GM23338 (cell line): ENCODE measurements around the gene EXD3. TPM values are rescaled to one million over a fixed set of nuclear protein-coding genes. Genes with fewer than 3 reads are reported as not detected.
A peak's percentile ranks its signal among the peaks of the same experiment; 100 is the strongest.

ENCODE experiments used
- ATAC-seq: fragments of 200-7000 bp; cut with Tn5 transposase; 3 replicates; pipeline ENCODE4 v1.9.1; 2020
- DNase-seq: peaks from one replicate; pipeline ENCODE4 v3.0.0-alpha.2; 2015; ENCODE audit warnings: low spot score
- H2AFZ ChIP-seq: fragments of 200-600 bp; sonication (generic); 2 replicates; pipeline ENCODE4 v1.8.0; 2016; ENCODE audit warnings: antibody characterized with exemption, mild to moderate bottlenecking, moderate library complexity
- H3F3A ChIP-seq: fragments of 200-600 bp; sonication (generic); replicated peaks from 2 replicates; pipeline ENCODE4 v1.8.0; 2017; ENCODE audit warnings: antibody characterized with exemption, mixed run types, low read depth
- H3K27ac ChIP-seq: fragments of 200-600 bp; sonication (generic); 2 replicates; pipeline ENCODE4 v1.6.1; 2016; ENCODE audit warnings: low read depth
- H3K27me3 ChIP-seq: fragments of 200-600 bp; sonication (generic); 2 replicates; pipeline ENCODE4 v1.8.0; 2016; ENCODE audit warnings: mild to moderate bottlenecking, mixed run types, moderate library complexity; ENCODE audit not compliant: insufficient read depth
- H3K36me3 ChIP-seq: fragments of 200-600 bp; sonication (generic); 2 replicates; pipeline ENCODE4 v1.8.0; 2016; ENCODE audit warnings: mild to moderate bottlenecking; ENCODE audit not compliant: insufficient read depth
- H3K4me1 ChIP-seq: fragments of 200-600 bp; sonication (generic); 2 replicates; pipeline ENCODE4 v1.8.0; 2016; ENCODE audit warnings: mild to moderate bottlenecking, moderate library complexity; ENCODE audit not compliant: insufficient read depth
- H3K4me2 ChIP-seq: fragments of 200-600 bp; sonication (generic); 2 replicates; pipeline ENCODE4 v1.7.1; 2017; ENCODE audit warnings: mixed run types
- H3K4me3 ChIP-seq: fragments of 200-600 bp; sonication (generic); 2 replicates; pipeline ENCODE4 v1.6.1; 2016; ENCODE audit warnings: mixed run types
- H3K79me2 ChIP-seq: fragments of 200-600 bp; sonication (generic); replicated peaks from 2 replicates; pipeline ENCODE4 v1.8.0; 2017; ENCODE audit warnings: mild to moderate bottlenecking; ENCODE audit not compliant: insufficient read depth
- H3K9me2 ChIP-seq: fragments of 200-600 bp; sonication (generic); 2 replicates; pipeline ENCODE4 v1.8.0; 2017; ENCODE audit not compliant: insufficient read depth
- H4K20me1 ChIP-seq: fragments of 200-600 bp; sonication (generic); replicated peaks from 2 replicates; pipeline ENCODE4 v1.8.0; 2017; ENCODE audit warnings: mild to moderate bottlenecking; ENCODE audit not compliant: insufficient read depth
- H3K27ac Mint-ChIP-seq: 2 replicates; pipeline ENCODE4 v1.8.0; 2020; ENCODE audit warnings: inconsistent platforms, mild to moderate bottlenecking, moderate library complexity, mixed read lengths
- H3K27me3 Mint-ChIP-seq: 3 replicates; pipeline ENCODE4 v1.8.0; 2022; ENCODE audit warnings: low read depth, mild to moderate bottlenecking, moderate library complexity, mixed read lengths, inconsistent platforms; ENCODE audit not compliant: insufficient read depth, poor library complexity
- H3K36me3 Mint-ChIP-seq: 3 replicates; pipeline ENCODE4 v1.8.0; 2021; ENCODE audit warnings: low read depth, mild to moderate bottlenecking, inconsistent platforms, moderate library complexity, mixed read lengths
- H3K4me1 Mint-ChIP-seq: 3 replicates; pipeline ENCODE4 v1.8.0; 2020; ENCODE audit warnings: mild to moderate bottlenecking, inconsistent platforms, mixed read lengths
- H3K4me3 Mint-ChIP-seq: 3 replicates; pipeline ENCODE4 v1.8.0; 2021; ENCODE audit warnings: moderate library complexity, mild to moderate bottlenecking, inconsistent platforms, mixed read lengths
- H3K9me3 Mint-ChIP-seq: 3 replicates; pipeline ENCODE4 v1.8.0; 2020; ENCODE audit warnings: moderate library complexity, mild to moderate bottlenecking, inconsistent platforms, mixed read lengths
- CREB1 ChIP-seq: fragments of 250-450 bp; sonication (Bioruptor Pico); IDR thresholded peaks from 2 replicates; pipeline ENCODE4 v1.5.0; 2020; ENCODE audit warnings: low read depth, mild to moderate bottlenecking, moderate library complexity
- EZH2 ChIP-seq: fragments of 200-600 bp; sonication (generic); IDR thresholded peaks from one replicate; pipeline ENCODE4 v1.8.0; 2017; ENCODE audit warnings: antibody characterized with exemption, mild to moderate bottlenecking, low read depth; ENCODE audit not compliant: unreplicated experiment
- EZH2phosphoT487 ChIP-seq: fragments of 200-600 bp; sonication (generic); IDR thresholded peaks from one replicate; pipeline ENCODE4 v1.8.1; 2018; ENCODE audit warnings: antibody characterized with exemption; ENCODE audit not compliant: unreplicated experiment
- JUNB ChIP-seq: IDR thresholded peaks from one replicate; pipeline ENCODE4 v1.6.1; 2016; ENCODE audit warnings: antibody characterized with exemption; ENCODE audit not compliant: unreplicated experiment
- NANOG ChIP-seq: IDR thresholded peaks from 2 replicates; pipeline ENCODE4 v1.6.1; 2016; ENCODE audit warnings: antibody characterized with exemption, borderline replicate concordance
- POLR2AphosphoS5 ChIP-seq: IDR thresholded peaks from 2 replicates; pipeline ENCODE4 v1.6.1; 2016; ENCODE audit warnings: antibody characterized with exemption, low read depth
- STAT1 ChIP-seq: IDR thresholded peaks from one replicate; pipeline ENCODE4 v1.6.1; 2016; ENCODE audit warnings: antibody characterized with exemption; ENCODE audit not compliant: unreplicated experiment
- ZNF114 ChIP-seq: fragments of 250-450 bp; sonication (Bioruptor Pico); IDR thresholded peaks from 2 replicates; pipeline ENCODE4 v1.5.0; 2020; ENCODE audit warnings: mild to moderate bottlenecking, moderate library complexity
- ZNF331 ChIP-seq: fragments of 250-450 bp; sonication (Bioruptor Pico); IDR thresholded peaks from 2 replicates; pipeline ENCODE4 v1.5.0; 2020; ENCODE audit warnings: low read depth, mild to moderate bottlenecking, moderate library complexity
- polyA plus RNA-seq: library from polyadenylated mRNA; unstranded; fragments of >200 nt; fragmentation: Nextera tagmentation; extraction: Ambion mirVana; gene quantifications from 2 replicates; pipeline ENCODE4 v1.2.1, GENCODE V29; 2016
- total RNA-seq: library from RNA; depleted of rRNA; stranded (reverse); fragments of >200 nt; shearing (Covaris generic); gene quantifications from 2 replicates; pipeline ENCODE4 v1.2.3, GENCODE V29; 2014
- TF ChIP-seq, protein P1 (sequence below), 2 experiments: fragments of 200-600 bp in 1 of 2; sonication (generic) in 1 of 2; conservative IDR thresholded peaks; 2 replicates each; pipeline versions ENCODE4 v1.5.1 to v1.6.1; 2016 to 2017; ENCODE audit warnings: antibody characterized with exemption in 2 of 2, low read depth in 2 of 2, mild to moderate bottlenecking in 2 of 2, moderate library complexity in 1 of 2
- TF ChIP-seq, protein P2 (sequence below): IDR thresholded peaks from one replicate; pipeline ENCODE4 v1.6.1; 2018; ENCODE audit warnings: antibody characterized with exemption; ENCODE audit not compliant: unreplicated experiment

The EXD3 gene
- total and polyA plus RNA-seq, 2 experiments from 2014 or later = 3.6 to 9.7 TPM

- TF ChIP-seq, protein P1, sequence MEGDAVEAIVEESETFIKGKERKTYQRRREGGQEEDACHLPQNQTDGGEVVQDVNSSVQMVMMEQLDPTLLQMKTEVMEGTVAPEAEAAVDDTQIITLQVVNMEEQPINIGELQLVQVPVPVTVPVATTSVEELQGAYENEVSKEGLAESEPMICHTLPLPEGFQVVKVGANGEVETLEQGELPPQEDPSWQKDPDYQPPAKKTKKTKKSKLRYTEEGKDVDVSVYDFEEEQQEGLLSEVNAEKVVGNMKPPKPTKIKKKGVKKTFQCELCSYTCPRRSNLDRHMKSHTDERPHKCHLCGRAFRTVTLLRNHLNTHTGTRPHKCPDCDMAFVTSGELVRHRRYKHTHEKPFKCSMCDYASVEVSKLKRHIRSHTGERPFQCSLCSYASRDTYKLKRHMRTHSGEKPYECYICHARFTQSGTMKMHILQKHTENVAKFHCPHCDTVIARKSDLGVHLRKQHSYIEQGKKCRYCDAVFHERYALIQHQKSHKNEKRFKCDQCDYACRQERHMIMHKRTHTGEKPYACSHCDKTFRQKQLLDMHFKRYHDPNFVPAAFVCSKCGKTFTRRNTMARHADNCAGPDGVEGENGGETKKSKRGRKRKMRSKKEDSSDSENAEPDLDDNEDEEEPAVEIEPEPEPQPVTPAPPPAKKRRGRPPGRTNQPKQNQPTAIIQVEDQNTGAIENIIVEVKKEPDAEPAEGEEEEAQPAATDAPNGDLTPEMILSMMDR (conservative IDR thresholded peaks at IDR 0.05; ENCODE audit: low read depth in 2 of 2) = no peak
- no peak for TF ChIP-seq EZH2
- no peak for TF ChIP-seq POLR2AphosphoS5
- TF ChIP-seq ZNF331 (CRISPR knock-in tag) = no peak
- no peak for TF ChIP-seq NANOG
These were observed 147.8 kb downstream of the EXD3 start (continued) for GRCh38 chr9:137275203-137275587.

DNA sequence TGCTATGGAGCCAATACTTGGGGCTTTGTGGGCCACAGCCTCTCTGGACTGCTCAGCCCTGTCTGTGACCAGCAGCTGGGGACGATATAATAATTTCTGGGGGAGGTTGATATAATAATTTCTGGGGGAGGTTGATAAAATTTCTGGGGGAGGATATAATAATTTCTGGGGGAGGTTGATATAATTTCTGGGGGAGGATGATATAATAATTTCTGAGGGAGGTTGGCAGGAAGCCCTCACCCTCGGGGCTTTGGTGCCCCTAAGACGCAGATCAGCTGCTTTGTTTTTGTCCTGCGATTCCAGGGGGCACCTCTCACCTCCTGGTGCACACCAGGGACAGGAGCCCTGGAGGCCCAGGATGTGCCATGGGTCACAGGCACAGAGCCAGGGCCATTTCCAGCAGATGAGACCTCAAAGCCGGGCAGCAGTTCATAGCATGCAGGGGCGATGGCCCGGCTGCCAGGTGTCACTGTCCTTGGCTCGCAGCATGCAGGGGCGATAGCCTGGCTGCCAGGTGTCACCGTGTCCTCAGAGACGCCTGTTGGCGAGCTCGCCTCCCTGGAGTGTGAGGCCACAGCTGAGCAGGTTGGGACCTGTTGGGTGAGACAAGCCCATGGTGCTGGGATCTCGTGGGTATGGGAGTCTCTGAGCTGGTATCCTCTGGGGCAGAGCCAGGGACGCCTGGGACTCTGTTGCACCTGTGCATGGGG, 149.2 kb downstream of the EXD3 start:
- Histone ChIP-seq H2AFZ (no peak overlapping the region), H3K79me2 (no peaks in the 10 kb centered on the region), H3K27me3 (0 out of 2 replicates have a peak, but pooled peaks cover under 1% of the 10 kb centered on the region), H3K36me3 (peaks cover 2% of the 10 kb centered on the region; the same call in 1 of the 2 replicates), H3K4me3 (no peak overlapping the region), H3F3A (0 out of 2 replicates have a peak, but pooled peaks cover 2% of the 10 kb centered on the region), H3K9me2 (no peaks in the 10 kb centered on the region), H4K20me1 (0 out of 2 replicates have a peak, but pooled peaks cover 5% of the 10 kb centered on the region), H3K4me1 (peaks cover 12% of the 10 kb centered on the region), H3K27ac (no peak overlapping the region), H3K4me2 (no peak overlapping the region)
- no peak overlapping the region for H3K4me3 Mint-ChIP-seq
- no peak for DNase-seq
- peaks cover 28% of the 10 kb centered on the region for H3K27me3 Mint-ChIP-seq
- no peaks in the 10 kb centered on the region; the same call in 2 of the 3 replicates for H3K9me3 Mint-ChIP-seq
- peaks cover 21% of the 10 kb centered on the region for H3K36me3 Mint-ChIP-seq
- H3K4me1 Mint-ChIP-seq = peaks cover 36% of the 10 kb centered on the region
- peak overlapping the region; percentile 75 for H3K27ac Mint-ChIP-seq
- no peak for ATAC-seq
- TF ChIP-seq NANOG = no peak
- TF ChIP-seq, protein P1 (conservative IDR thresholded peaks at IDR 0.05; ENCODE audit: low read depth in 2 of 2) = no peak
- TF ChIP-seq STAT1 = no peak
- TF ChIP-seq, protein P2, sequence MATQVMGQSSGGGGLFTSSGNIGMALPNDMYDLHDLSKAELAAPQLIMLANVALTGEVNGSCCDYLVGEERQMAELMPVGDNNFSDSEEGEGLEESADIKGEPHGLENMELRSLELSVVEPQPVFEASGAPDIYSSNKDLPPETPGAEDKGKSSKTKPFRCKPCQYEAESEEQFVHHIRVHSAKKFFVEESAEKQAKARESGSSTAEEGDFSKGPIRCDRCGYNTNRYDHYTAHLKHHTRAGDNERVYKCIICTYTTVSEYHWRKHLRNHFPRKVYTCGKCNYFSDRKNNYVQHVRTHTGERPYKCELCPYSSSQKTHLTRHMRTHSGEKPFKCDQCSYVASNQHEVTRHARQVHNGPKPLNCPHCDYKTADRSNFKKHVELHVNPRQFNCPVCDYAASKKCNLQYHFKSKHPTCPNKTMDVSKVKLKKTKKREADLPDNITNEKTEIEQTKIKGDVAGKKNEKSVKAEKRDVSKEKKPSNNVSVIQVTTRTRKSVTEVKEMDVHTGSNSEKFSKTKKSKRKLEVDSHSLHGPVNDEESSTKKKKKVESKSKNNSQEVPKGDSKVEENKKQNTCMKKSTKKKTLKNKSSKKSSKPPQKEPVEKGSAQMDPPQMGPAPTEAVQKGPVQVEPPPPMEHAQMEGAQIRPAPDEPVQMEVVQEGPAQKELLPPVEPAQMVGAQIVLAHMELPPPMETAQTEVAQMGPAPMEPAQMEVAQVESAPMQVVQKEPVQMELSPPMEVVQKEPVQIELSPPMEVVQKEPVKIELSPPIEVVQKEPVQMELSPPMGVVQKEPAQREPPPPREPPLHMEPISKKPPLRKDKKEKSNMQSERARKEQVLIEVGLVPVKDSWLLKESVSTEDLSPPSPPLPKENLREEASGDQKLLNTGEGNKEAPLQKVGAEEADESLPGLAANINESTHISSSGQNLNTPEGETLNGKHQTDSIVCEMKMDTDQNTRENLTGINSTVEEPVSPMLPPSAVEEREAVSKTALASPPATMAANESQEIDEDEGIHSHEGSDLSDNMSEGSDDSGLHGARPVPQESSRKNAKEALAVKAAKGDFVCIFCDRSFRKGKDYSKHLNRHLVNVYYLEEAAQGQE = no peak
- TF ChIP-seq CREB1 (CRISPR knock-in tag) = no peak
- TF ChIP-seq ZNF114 = no peak
- no peak for TF ChIP-seq EZH2phosphoT487
- no peak for TF ChIP-seq POLR2AphosphoS5
- TF ChIP-seq EZH2 = no peak
- no peak for TF ChIP-seq JUNB
